BE2C (cell line): Measurements from ENCODE around the gene BLNK.

ENCODE experiments used
- DNase-seq: peaks from one replicate; pipeline ENCODE4 v3.0.0-alpha.2; 2020
- H3K27me3 ChIP-seq: fragments of 250-450 bp; sonication (Bioruptor Pico); 2 replicates; pipeline ENCODE4 v1.5.1; 2020; ENCODE audit warnings: mild to moderate bottlenecking
- H3K36me3 ChIP-seq: fragments of 250-450 bp; sonication (Bioruptor Pico); 2 replicates; pipeline ENCODE4 v1.5.1; 2020; ENCODE audit warnings: mild to moderate bottlenecking
- H3K4me1 ChIP-seq: fragments of 250-450 bp; sonication (Bioruptor Pico); 2 replicates; pipeline ENCODE4 v1.5.1; 2020
- H3K4me3 ChIP-seq: 2 replicates; pipeline ENCODE4 v1.5.1; 2011; ENCODE audit warnings: low read depth, low read length
- H3K9me3 ChIP-seq: fragments of 250-450 bp; sonication (Bioruptor Pico); 2 replicates; pipeline ENCODE4 v1.5.1; 2020
- CTCF ChIP-seq: IDR thresholded peaks from 2 replicates; pipeline ENCODE4 v1.5.1; 2012; ENCODE audit warnings: mild to moderate bottlenecking, low read depth, low read length

BLNK gene

DNA sequence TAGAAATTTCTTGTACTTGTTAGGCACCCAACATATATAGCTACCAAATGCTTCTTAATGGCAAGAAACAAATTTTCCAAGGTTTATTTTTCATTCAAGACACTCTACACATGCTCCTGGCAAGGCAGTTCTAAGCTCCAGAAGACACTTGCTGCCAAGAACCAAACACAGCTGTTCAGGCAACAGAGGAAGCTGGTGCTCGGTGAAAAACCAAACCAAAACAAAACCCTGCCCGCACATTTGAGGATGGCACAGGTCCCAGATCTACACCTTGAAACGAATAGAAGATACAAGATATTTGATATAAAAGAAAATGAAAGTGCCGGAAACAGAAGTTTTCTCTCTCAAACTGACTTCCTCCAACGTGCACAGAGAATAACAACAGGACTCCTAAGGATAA is 28.0 kb upstream of the BLNK start:
- Histone ChIP-seq H3K4me3 (no peak overlapping the region), H3K27me3 (peaks cover 21% of the 10 kb centered on the region), H3K9me3 (no peaks in the 10 kb centered on the region), H3K4me1 (no peaks in the 10 kb centered on the region), H3K36me3 (no peaks in the 10 kb centered on the region)
- no peak for DNase-seq
- TF ChIP-seq CTCF: no peak

- H3K36me3 ChIP-seq: no peaks in the 10 kb centered on the region
- DNase-seq: no peak
- H3K9me3 ChIP-seq: no peaks in the 10 kb centered on the region
- peaks cover 27% of the 10 kb centered on the region for H3K27me3 ChIP-seq
- H3K4me1 ChIP-seq: no peaks in the 10 kb centered on the region
- H3K4me3 ChIP-seq: no peak overlapping the region
- TF ChIP-seq CTCF: no peak
Measured at GRCh38 chr10:96298362-96298761, 27.0 kb upstream of the BLNK start.

GRCh38 chr10:96297486-96297885 is 26.1 kb upstream of the BLNK start:
- H3K36me3 ChIP-seq: no peaks in the 10 kb centered on the region
- no peaks in the 10 kb centered on the region for H3K4me1 ChIP-seq
- no peak for TF ChIP-seq CTCF
- DNase-seq: no peak
- H3K4me3 ChIP-seq: no peak overlapping the region
- H3K27me3 ChIP-seq: peaks cover 30% of the 10 kb centered on the region
- H3K9me3 ChIP-seq: no peaks in the 10 kb centered on the region

- H3K4me1 ChIP-seq: no peaks in the 10 kb centered on the region
- no peaks in the 10 kb centered on the region for H3K9me3 ChIP-seq
- H3K4me3 ChIP-seq: no peak overlapping the region
- TF ChIP-seq CTCF: no peak
- peaks cover 30% of the 10 kb centered on the region for H3K27me3 ChIP-seq
- H3K36me3 ChIP-seq: no peaks in the 10 kb centered on the region
- DNase-seq: no peak
Measured at GRCh38 chr10:96295475-96295874, 24.1 kb upstream of the BLNK start.

GRCh38 chr10:96292971-96293920 is 21.9 kb upstream of the BLNK start:
- no peak for DNase-seq

More at GRCh38 chr10:96292971-96293920, 21.9 kb upstream of the BLNK start:
- Histone ChIP-seq H3K36me3 (no peaks in the 10 kb centered on the region), H3K4me3 (no peak overlapping the region), H3K9me3 (no peaks in the 10 kb centered on the region), H3K4me1 (no peaks in the 10 kb centered on the region), H3K27me3 (peaks cover 21% of the 10 kb centered on the region)
- TF ChIP-seq CTCF: peak; percentile 53
